Measurements from ENCODE around the gene PRDM1.
A peak's percentile ranks its signal among the peaks of the same experiment; 100 is the strongest.

The PRDM1 gene

GRCh38 chr6:106112433-106112832 lies 26.3 kb downstream of the PRDM1 start:
- H3K27me3 ChIP-seq (ENCODE audit: insufficient read depth, low read length, poor library complexity, severe bottlenecking), result no peaks in the 10 kb centered on the region
- no peaks in the 10 kb centered on the region for H3K9me2 ChIP-seq (replicated peaks; ENCODE audit: low read depth, low read length)
- no peaks in the 10 kb centered on the region for H4K20me1 ChIP-seq (ENCODE audit: insufficient read depth, low read length, poor library complexity, severe bottlenecking)
- peak overlapping the region; percentile 33 for H3K9ac ChIP-seq (ENCODE audit: low read depth, low read length, poor library complexity, severe bottlenecking)
- peak overlapping the region; percentile 42 for H3K4me3 ChIP-seq (ENCODE audit: low read length, poor library complexity, severe bottlenecking)
- TF ChIP-seq EZH2phosphoT487 (IDR thresholded peaks at IDR 0.05; ENCODE audit: borderline replicate concordance) (no peak), CTCF (conservative IDR thresholded peaks at IDR 0.05; ENCODE audit: low read length) (no peak)
- no peak overlapping the region for H2AFZ ChIP-seq (ENCODE audit: low read length)
- no peaks in the 10 kb centered on the region for H3K36me3 ChIP-seq (ENCODE audit: insufficient read depth, low read length)
- H3K4me2 ChIP-seq (ENCODE audit: low read depth, low read length, poor library complexity, severe bottlenecking), result peak overlapping the region; percentile 70
- H3F3A ChIP-seq (ENCODE audit: low read depth), result peaks cover 3% of the 10 kb centered on the region; the same call in 1 of the 2 replicates
- H3K9me3 ChIP-seq (ENCODE audit: insufficient read depth, low read depth, low read length), result no peaks in the 10 kb centered on the region
- H3K79me2 ChIP-seq (ENCODE audit: insufficient read depth, low read length), result no peaks in the 10 kb centered on the region
- peaks cover 89% of the 10 kb centered on the region for H3K4me1 ChIP-seq (ENCODE audit: insufficient read depth, low read length, poor library complexity, severe bottlenecking)

GRCh38 chr6:106113256-106113959 lies 27.3 kb downstream of the PRDM1 start:
- H3F3A ChIP-seq (ENCODE audit: low read depth), result peaks cover 3% of the 10 kb centered on the region; the same call in 1 of the 2 replicates
- H3K9ac ChIP-seq (ENCODE audit: low read depth, low read length, poor library complexity, severe bottlenecking), result no peak overlapping the region
- no peaks in the 10 kb centered on the region for H3K36me3 ChIP-seq (ENCODE audit: insufficient read depth, low read length)
- no peaks in the 10 kb centered on the region for H3K27me3 ChIP-seq (ENCODE audit: insufficient read depth, low read length, poor library complexity, severe bottlenecking)
- no peak overlapping the region for H2AFZ ChIP-seq (ENCODE audit: low read length)
- H3K9me3 ChIP-seq (ENCODE audit: insufficient read depth, low read depth, low read length), result no peaks in the 10 kb centered on the region
- H3K4me2 ChIP-seq (ENCODE audit: low read depth, low read length, poor library complexity, severe bottlenecking), result peak overlapping the region; percentile 70
- no peaks in the 10 kb centered on the region for H4K20me1 ChIP-seq (ENCODE audit: insufficient read depth, low read length, poor library complexity, severe bottlenecking)
- H3K4me1 ChIP-seq (ENCODE audit: insufficient read depth, low read length, poor library complexity, severe bottlenecking), result peaks cover 90% of the 10 kb centered on the region
- no peaks in the 10 kb centered on the region for H3K79me2 ChIP-seq (ENCODE audit: insufficient read depth, low read length)
- peak overlapping the region; percentile 42 for H3K4me3 ChIP-seq (ENCODE audit: low read length, poor library complexity, severe bottlenecking)
- no peaks in the 10 kb centered on the region for H3K9me2 ChIP-seq (replicated peaks; ENCODE audit: low read depth, low read length)
- TF ChIP-seq CTCF (conservative IDR thresholded peaks at IDR 0.05; ENCODE audit: low read length) (no peak), EZH2phosphoT487 (IDR thresholded peaks at IDR 0.05; ENCODE audit: borderline replicate concordance) (no peak)

- Histone ChIP-seq H2AFZ (ENCODE audit: low read length) (peak overlapping the region; percentile 38; the same call in 1 of the 2 replicates), H3K9ac (ENCODE audit: low read depth, low read length, poor library complexity, severe bottlenecking) (no peak overlapping the region), H3F3A (ENCODE audit: low read depth) (peaks cover 3% of the 10 kb centered on the region; the same call in 1 of the 2 replicates), H3K4me3 (ENCODE audit: low read length, poor library complexity, severe bottlenecking) (no peak overlapping the region), H3K4me2 (ENCODE audit: low read depth, low read length, poor library complexity, severe bottlenecking) (peak overlapping the region; percentile 70), H3K36me3 (ENCODE audit: insufficient read depth, low read length) (no peaks in the 10 kb centered on the region), H3K27me3 (ENCODE audit: insufficient read depth, low read length, poor library complexity, severe bottlenecking) (no peaks in the 10 kb centered on the region), H3K9me2 (replicated peaks; ENCODE audit: low read depth, low read length) (no peaks in the 10 kb centered on the region), H4K20me1 (ENCODE audit: insufficient read depth, low read length, poor library complexity, severe bottlenecking) (no peaks in the 10 kb centered on the region), H3K79me2 (ENCODE audit: insufficient read depth, low read length) (no peaks in the 10 kb centered on the region), H3K9me3 (ENCODE audit: insufficient read depth, low read depth, low read length) (no peaks in the 10 kb centered on the region), H3K4me1 (ENCODE audit: insufficient read depth, low read length, poor library complexity, severe bottlenecking) (peaks cover 89% of the 10 kb centered on the region)
- TF ChIP-seq CTCF (conservative IDR thresholded peaks at IDR 0.05; ENCODE audit: low read length) (no peak), EZH2phosphoT487 (IDR thresholded peaks at IDR 0.05; ENCODE audit: borderline replicate concordance) (no peak)
These were observed 28.4 kb downstream of the PRDM1 start for GRCh38 chr6:106114492-106114891.

Measured in Loucy (cell line).